Liver (tissue), 3 donors: Measurements from ENCODE around the gene KRT37.

ENCODE experiments used
- EGR1 ChIP-seq, 2 donors: IDR thresholded peaks; 2 replicates each; pipeline ENCODE4 v1.6.1; 2016 to 2018; ENCODE audit warnings: antibody characterized with exemption in 2 of 2, low read depth in 2 of 2
- RAD21 ChIP-seq, 2 donors: IDR thresholded peaks; 2 replicates each; pipeline ENCODE4 v1.6.1; 2016; ENCODE audit warnings: antibody characterized with exemption in 2 of 2, mild to moderate bottlenecking in 2 of 2
- SP1 ChIP-seq: IDR thresholded peaks from 2 replicates; pipeline ENCODE4 v1.6.1; 2018; ENCODE audit warnings: antibody characterized with exemption, mild to moderate bottlenecking
- TAF1 ChIP-seq: conservative IDR thresholded peaks from 2 replicates; pipeline ENCODE4 v1.6.1; 2016; ENCODE audit warnings: antibody characterized with exemption, mild to moderate bottlenecking
- YY1 ChIP-seq: IDR thresholded peaks from 2 replicates; pipeline ENCODE4 v1.6.1; 2016; ENCODE audit warnings: antibody characterized with exemption, mild to moderate bottlenecking
- TF ChIP-seq, protein P1 (sequence below): fragments of 150-350 bp; IDR thresholded peaks from 2 replicates; pipeline ENCODE4 v1.5.1; 2017; ENCODE audit warnings: improper control_type of control experiment, low read depth, low read length; ENCODE audit not compliant: missing input control
- TF ChIP-seq, protein P2 (sequence below): IDR thresholded peaks from 2 replicates; pipeline ENCODE4 v1.6.1; 2016; ENCODE audit warnings: antibody characterized with exemption, mild to moderate bottlenecking
- donor health status: healthy.
- donor health status: healthy.

DNA sequence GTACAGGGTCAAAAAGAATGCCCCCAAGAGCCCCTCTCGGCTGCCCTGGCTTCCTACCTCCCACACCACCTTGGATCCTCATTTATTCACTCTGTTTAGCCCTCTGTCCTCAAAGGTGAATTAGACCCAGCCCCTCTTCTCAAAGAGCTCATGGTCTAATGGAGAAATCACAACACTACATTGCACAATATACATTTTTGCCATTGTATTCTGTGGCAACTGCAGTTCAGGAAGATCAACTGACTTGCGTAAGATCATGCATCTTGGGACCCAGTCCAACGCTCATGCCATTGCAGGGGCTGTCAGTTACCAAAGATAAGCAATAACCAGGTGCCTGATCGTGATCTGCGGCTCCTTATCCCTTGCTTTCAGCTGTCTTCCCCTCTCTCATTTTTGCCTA is 15.0 kb upstream of the KRT37 start:
- TF ChIP-seq, protein P1, sequence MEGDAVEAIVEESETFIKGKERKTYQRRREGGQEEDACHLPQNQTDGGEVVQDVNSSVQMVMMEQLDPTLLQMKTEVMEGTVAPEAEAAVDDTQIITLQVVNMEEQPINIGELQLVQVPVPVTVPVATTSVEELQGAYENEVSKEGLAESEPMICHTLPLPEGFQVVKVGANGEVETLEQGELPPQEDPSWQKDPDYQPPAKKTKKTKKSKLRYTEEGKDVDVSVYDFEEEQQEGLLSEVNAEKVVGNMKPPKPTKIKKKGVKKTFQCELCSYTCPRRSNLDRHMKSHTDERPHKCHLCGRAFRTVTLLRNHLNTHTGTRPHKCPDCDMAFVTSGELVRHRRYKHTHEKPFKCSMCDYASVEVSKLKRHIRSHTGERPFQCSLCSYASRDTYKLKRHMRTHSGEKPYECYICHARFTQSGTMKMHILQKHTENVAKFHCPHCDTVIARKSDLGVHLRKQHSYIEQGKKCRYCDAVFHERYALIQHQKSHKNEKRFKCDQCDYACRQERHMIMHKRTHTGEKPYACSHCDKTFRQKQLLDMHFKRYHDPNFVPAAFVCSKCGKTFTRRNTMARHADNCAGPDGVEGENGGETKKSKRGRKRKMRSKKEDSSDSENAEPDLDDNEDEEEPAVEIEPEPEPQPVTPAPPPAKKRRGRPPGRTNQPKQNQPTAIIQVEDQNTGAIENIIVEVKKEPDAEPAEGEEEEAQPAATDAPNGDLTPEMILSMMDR: no peak
- TF ChIP-seq, protein P2, sequence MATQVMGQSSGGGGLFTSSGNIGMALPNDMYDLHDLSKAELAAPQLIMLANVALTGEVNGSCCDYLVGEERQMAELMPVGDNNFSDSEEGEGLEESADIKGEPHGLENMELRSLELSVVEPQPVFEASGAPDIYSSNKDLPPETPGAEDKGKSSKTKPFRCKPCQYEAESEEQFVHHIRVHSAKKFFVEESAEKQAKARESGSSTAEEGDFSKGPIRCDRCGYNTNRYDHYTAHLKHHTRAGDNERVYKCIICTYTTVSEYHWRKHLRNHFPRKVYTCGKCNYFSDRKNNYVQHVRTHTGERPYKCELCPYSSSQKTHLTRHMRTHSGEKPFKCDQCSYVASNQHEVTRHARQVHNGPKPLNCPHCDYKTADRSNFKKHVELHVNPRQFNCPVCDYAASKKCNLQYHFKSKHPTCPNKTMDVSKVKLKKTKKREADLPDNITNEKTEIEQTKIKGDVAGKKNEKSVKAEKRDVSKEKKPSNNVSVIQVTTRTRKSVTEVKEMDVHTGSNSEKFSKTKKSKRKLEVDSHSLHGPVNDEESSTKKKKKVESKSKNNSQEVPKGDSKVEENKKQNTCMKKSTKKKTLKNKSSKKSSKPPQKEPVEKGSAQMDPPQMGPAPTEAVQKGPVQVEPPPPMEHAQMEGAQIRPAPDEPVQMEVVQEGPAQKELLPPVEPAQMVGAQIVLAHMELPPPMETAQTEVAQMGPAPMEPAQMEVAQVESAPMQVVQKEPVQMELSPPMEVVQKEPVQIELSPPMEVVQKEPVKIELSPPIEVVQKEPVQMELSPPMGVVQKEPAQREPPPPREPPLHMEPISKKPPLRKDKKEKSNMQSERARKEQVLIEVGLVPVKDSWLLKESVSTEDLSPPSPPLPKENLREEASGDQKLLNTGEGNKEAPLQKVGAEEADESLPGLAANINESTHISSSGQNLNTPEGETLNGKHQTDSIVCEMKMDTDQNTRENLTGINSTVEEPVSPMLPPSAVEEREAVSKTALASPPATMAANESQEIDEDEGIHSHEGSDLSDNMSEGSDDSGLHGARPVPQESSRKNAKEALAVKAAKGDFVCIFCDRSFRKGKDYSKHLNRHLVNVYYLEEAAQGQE: no peak
- TF ChIP-seq TAF1 (no peak), YY1 (no peak), RAD21 (IDR thresholded peaks at IDR 0.05) (no peak), SP1 (no peak), EGR1 (IDR thresholded peaks at IDR 0.05; ENCODE audit: low read depth in 2 of 2) (no peak)
